Mucosa of descending colon (tissue), 3 donors: ENCODE data around the gene ZNF446. TPM values are rescaled to one million over a fixed set of nuclear protein-coding genes. Genes with fewer than 3 reads are reported as not detected.

Source experiments
- ATAC-seq: fragments of 200-7000 bp; cut with Tn5 transposase; one replicate; pipeline ENCODE4 v1.9.1; 2020; ENCODE audit warnings: mild to moderate bottlenecking, moderate library complexity
- DNase-seq, 3 donors: peaks; one replicate each; pipeline ENCODE4 v3.0.0-alpha.2; 2020
- H3K36me3 ChIP-seq: fragments of 200-600 bp; one replicate; pipeline ENCODE4 v1.8.0; 2021; ENCODE audit warnings: low read depth, mild to moderate bottlenecking
- H3K4me1 ChIP-seq: fragments of 200-600 bp; one replicate; pipeline ENCODE4 v1.8.0; 2021; ENCODE audit warnings: low read depth, mild to moderate bottlenecking
- H3K4me3 ChIP-seq: fragments of 200-600 bp; one replicate; pipeline ENCODE4 v1.8.0; 2021; ENCODE audit warnings: mild to moderate bottlenecking
- H3K9me3 ChIP-seq: fragments of 200-600 bp; one replicate; pipeline ENCODE4 v1.8.0; 2021; ENCODE audit warnings: mild to moderate bottlenecking
- intact Hi-C, 2 donors: fragments of 100-400 bp; cut with DNase I in 1 of 2; cut with micrococcal nuclease in 1 of 2; formaldehyde crosslinking; loops; one replicate each; pipeline versions ENCODE4 v1.11.0 to v1.11.1; 2022; cut with DNase I, micrococcal nuclease
- total RNA-seq, 3 donors: library from RNA; stranded (reverse); fragmentation: NEBNext Ultra II Directional in 2 of 3; extraction: Animal tissue kit (Norgen Biotek cat#: 25700) in 2 of 3; gene quantifications; one replicate each; pipeline versions ENCODE4 v1.2.1 to v1.2.4, GENCODE V29; 2021 to 2023
- TF ChIP-seq, protein P1 (sequence below): fragments of 200-600 bp; IDR thresholded peaks from one replicate; pipeline ENCODE4 v1.8.0; 2022; ENCODE audit warnings: antibody characterized with exemption, mild to moderate bottlenecking
- donor health status: DM: no; HTN: no; CAD: no; lungs with moderate emphysema.
- donor health status: DM: no; HTN: no; CAD: no.
- donor health status: DM: no; HTN: yes; CAD: no.

The ZNF446 gene
- total RNA-seq, 3 donors from 2014 or later: 9.4 to 12.6 (median 10.6) TPM

DNA sequence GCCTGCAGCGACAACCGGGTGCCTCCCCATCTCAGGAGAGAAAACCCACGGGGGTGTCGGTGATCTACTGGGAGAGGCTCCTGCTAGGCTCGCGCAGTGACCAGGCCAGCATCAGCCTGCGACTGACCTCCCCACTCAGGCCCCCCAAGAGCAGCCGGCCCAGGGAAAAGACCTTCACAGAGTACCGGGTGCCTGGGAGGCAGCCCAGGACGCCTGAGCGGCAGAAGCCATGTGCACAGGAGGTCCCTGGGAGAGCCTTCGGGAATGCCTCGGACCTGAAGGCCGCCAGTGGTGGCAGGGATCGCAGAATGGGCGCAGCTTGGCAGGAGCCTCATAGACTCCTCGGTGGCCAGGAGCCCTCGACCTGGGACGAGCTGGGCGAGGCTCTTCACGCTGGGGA, 20.8 kb upstream of the ZNF446 start:
- no peak overlapping the region for H3K4me3 ChIP-seq
- ATAC-seq (no peak), DNase-seq (no peak)
- no peaks in the 10 kb centered on the region for H3K36me3 ChIP-seq
- peaks cover 12% of the 10 kb centered on the region for H3K4me1 ChIP-seq
- TF ChIP-seq, protein P1, sequence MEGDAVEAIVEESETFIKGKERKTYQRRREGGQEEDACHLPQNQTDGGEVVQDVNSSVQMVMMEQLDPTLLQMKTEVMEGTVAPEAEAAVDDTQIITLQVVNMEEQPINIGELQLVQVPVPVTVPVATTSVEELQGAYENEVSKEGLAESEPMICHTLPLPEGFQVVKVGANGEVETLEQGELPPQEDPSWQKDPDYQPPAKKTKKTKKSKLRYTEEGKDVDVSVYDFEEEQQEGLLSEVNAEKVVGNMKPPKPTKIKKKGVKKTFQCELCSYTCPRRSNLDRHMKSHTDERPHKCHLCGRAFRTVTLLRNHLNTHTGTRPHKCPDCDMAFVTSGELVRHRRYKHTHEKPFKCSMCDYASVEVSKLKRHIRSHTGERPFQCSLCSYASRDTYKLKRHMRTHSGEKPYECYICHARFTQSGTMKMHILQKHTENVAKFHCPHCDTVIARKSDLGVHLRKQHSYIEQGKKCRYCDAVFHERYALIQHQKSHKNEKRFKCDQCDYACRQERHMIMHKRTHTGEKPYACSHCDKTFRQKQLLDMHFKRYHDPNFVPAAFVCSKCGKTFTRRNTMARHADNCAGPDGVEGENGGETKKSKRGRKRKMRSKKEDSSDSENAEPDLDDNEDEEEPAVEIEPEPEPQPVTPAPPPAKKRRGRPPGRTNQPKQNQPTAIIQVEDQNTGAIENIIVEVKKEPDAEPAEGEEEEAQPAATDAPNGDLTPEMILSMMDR: no peak
- no peaks in the 10 kb centered on the region for H3K9me3 ChIP-seq
- intact Hi-C loops: no loop called here

GRCh38 chr19:58456111-58456510, 20.0 kb upstream of the ZNF446 start:
- Histone ChIP-seq H3K9me3 (no peaks in the 10 kb centered on the region), H3K4me1 (peaks cover 5% of the 10 kb centered on the region), H3K36me3 (no peaks in the 10 kb centered on the region), H3K4me3 (no peak overlapping the region)
- TF ChIP-seq, protein P1: no peak
- DNase-seq: no peak
- no peak for ATAC-seq
- intact Hi-C loops: no loop called here

- Histone ChIP-seq H3K36me3 (no peaks in the 10 kb centered on the region), H3K4me3 (no peak overlapping the region), H3K9me3 (no peaks in the 10 kb centered on the region), H3K4me1 (no peaks in the 10 kb centered on the region)
- intact Hi-C loops: no loop called here
- TF ChIP-seq, protein P1: no peak
- no peak for ATAC-seq
- DNase-seq: no peak
Observed at GRCh38 chr19:58460039-58460438, 16.1 kb upstream of the ZNF446 start.

- ATAC-seq: peak; percentile 50
- intact Hi-C loops: no loop called here
- no peak for DNase-seq
Observed at GRCh38 chr19:58466089-58466759, 9.9 kb upstream of the ZNF446 start.

DNA sequence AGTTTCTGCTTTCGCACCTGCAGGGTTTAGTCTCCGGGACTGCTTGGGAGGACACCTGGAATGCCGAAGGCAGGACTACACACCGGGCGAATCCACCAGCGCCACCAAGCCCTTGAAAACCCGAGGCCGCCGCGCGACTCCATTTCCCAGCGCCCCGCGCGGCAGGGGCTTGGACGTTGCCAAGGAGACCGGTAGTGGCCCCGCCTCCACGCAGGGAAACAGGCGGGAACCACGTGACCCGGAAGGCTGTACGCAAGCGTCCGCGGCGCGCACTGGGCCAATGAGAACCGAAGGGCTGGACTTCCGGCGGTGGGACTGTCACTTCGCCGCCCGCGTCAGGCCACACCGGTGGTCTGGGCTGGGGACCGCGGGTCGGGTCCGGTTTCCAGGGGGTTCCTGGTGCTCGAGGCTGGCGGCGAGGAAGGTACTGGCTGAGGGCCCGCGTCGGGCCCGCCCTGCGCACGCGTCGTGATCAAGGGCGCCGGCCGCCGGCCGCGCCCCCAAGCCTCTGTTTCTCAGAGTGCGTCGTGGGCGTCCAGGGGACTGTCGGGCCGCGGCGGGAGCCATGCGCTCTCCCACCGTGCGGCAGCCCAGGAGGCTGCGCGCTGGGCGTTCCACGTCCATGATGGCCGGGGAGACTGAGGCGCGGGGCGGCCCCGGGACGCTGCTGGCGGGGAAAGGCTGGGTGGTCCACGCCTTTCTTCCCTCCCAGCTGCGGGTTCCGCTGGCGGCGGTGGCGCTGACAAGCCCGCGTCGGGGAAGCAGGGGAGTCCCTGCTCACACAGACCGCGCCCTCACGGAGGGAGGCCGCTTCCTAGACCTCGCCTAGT, 9.2 kb upstream of the ZNF446 start, which contains the start of gene ZNF324:
Gene ZNF324, plus strand, starts transcription at position 321 of the 830 bp plus-strand sequence. CDS start 2,106 bp downstream, outside the sequence.
- TF ChIP-seq, protein P1: peak; percentile 8
- no peaks in the 10 kb centered on the region for H3K36me3 ChIP-seq
- no peaks in the 10 kb centered on the region for H3K9me3 ChIP-seq
- DNase-seq (peak; percentile 99), ATAC-seq (peak; percentile 99)
- peaks cover 7% of the 10 kb centered on the region for H3K4me1 ChIP-seq
- H3K4me3 ChIP-seq: peak within 1 kb of the TSS; percentile 99
- intact Hi-C loops: no loop called here

More at GRCh38 chr19:58466089-58466759, 9.9 kb upstream of the ZNF446 start:
- peaks cover 7% of the 10 kb centered on the region for H3K4me1 ChIP-seq
- H3K36me3 ChIP-seq: no peaks in the 10 kb centered on the region
- H3K9me3 ChIP-seq: no peaks in the 10 kb centered on the region
- H3K4me3 ChIP-seq: peak overlapping the region; percentile 99
- TF ChIP-seq, protein P1: no peak
